K562 (cell line): Measurements from ENCODE around the gene MFSD12. TPM values are rescaled to one million over a fixed set of nuclear protein-coding genes. Genes with fewer than 3 reads are reported as not detected.

Experiments
- ARID1B ChIP-seq: fragments of 450-650 bp; IDR thresholded peaks from 2 replicates; pipeline ENCODE4 v1.6.1; 2016; ENCODE audit warnings: antibody characterized with exemption, mild to moderate bottlenecking, inconsistent platforms
- CHD4 ChIP-seq: fragments of 200-600 bp; sonication (generic); IDR thresholded peaks from 3 replicates; pipeline ENCODE4 v1.6.1; 2012; ENCODE audit warnings: low read depth, mild to moderate bottlenecking, mixed read lengths, low read length, inconsistent platforms; ENCODE audit not compliant: insufficient read depth, insufficient replicate concordance, poor library complexity, severe bottlenecking
- EGR1 ChIP-seq: fragments of 450-650 bp; conservative IDR thresholded peaks from 2 replicates; pipeline ENCODE4 v1.6.1; 2017; ENCODE audit warnings: mild to moderate bottlenecking
- EP400 ChIP-seq: fragments of 450-650 bp; IDR thresholded peaks from 2 replicates; pipeline ENCODE4 v1.6.1; 2017; ENCODE audit warnings: antibody characterized with exemption, mild to moderate bottlenecking, moderate library complexity
- ESRRA ChIP-seq: fragments of 450-650 bp; IDR thresholded peaks from 2 replicates; pipeline ENCODE4 v1.6.1; 2014; ENCODE audit warnings: low read depth, mild to moderate bottlenecking, moderate library complexity, borderline replicate concordance
- ETV1 ChIP-seq: fragments of 450-650 bp; conservative IDR thresholded peaks from 2 replicates; pipeline ENCODE4 v1.6.1; 2016; ENCODE audit warnings: missing genetic modification characterization, control low read depth, low read depth, missing compliant biosample characterization
- GABPB1 ChIP-seq: sonication (generic); formaldehyde crosslinking; IDR thresholded peaks from 2 replicates; pipeline ENCODE4 v1.8.0; 2022; ENCODE audit warnings: mild to moderate bottlenecking, missing genetic modification reagents
- HDAC2 ChIP-seq: fragments of 450-650 bp; IDR thresholded peaks from 2 replicates; pipeline ENCODE4 v1.6.1; 2016; ENCODE audit warnings: mild to moderate bottlenecking
- HINFP ChIP-seq: fragments of 450-650 bp; conservative IDR thresholded peaks from 2 replicates; pipeline ENCODE4 v1.6.1; 2016; ENCODE audit warnings: missing genetic modification characterization, low read depth, mild to moderate bottlenecking, control low read depth, missing compliant biosample characterization
- HMGXB4 ChIP-seq: sonication (generic); formaldehyde crosslinking; IDR thresholded peaks from 2 replicates; pipeline ENCODE4 v1.8.1; 2023; ENCODE audit warnings: mild to moderate bottlenecking, missing genetic modification reagents
- ILF3 ChIP-seq: fragments of 450-650 bp; IDR thresholded peaks from 2 replicates; pipeline ENCODE4 v1.6.1; 2018; ENCODE audit warnings: antibody characterized with exemption, mild to moderate bottlenecking, moderate library complexity, borderline replicate concordance
- ILK ChIP-seq: fragments of 450-650 bp; IDR thresholded peaks from 2 replicates; pipeline ENCODE4 v1.6.1; 2016; ENCODE audit warnings: missing genetic modification characterization, low read depth, mild to moderate bottlenecking, missing compliant biosample characterization, moderate library complexity, borderline replicate concordance
- JUNB ChIP-seq: fragments of 450-650 bp; formaldehyde crosslinking; conservative IDR thresholded peaks from 2 replicates; pipeline ENCODE4 v1.4.0; 2020; ENCODE audit warnings: mild to moderate bottlenecking
- KDM4B ChIP-seq, 2 experiments: fragments of 450-650 bp in 1 of 2; sonication (generic) in 1 of 2; IDR thresholded peaks; 2 replicates each; pipeline ENCODE4 v1.6.1; 2016 to 2017; ENCODE audit warnings: borderline replicate concordance in 2 of 2, antibody characterized with exemption in 1 of 2, low read depth in 1 of 2, mild to moderate bottlenecking in 1 of 2
- MYNN ChIP-seq, 2 experiments: sonication (generic); formaldehyde crosslinking in 1 of 2; IDR thresholded peaks; 2 replicates each; pipeline versions ENCODE4 v1.5.0 to v1.6.1; 2016 to 2020; ENCODE audit warnings: antibody characterized with exemption in 1 of 2, missing genetic modification reagents in 1 of 2
- PHB2 ChIP-seq: fragments of 450-650 bp; IDR thresholded peaks from 2 replicates; pipeline ENCODE4 v1.6.1; 2017; ENCODE audit warnings: low read depth
- RBFOX2 ChIP-seq: fragments of 200-400 bp; formaldehyde crosslinking; IDR thresholded peaks from 2 replicates; pipeline ENCODE4 v1.6.1; 2017; ENCODE audit warnings: low read depth, mild to moderate bottlenecking, low read length, moderate library complexity
- RBM22 ChIP-seq: fragments of 200-400 bp; formaldehyde crosslinking; IDR thresholded peaks from 2 replicates; pipeline ENCODE4 v1.6.1; 2018; ENCODE audit warnings: low read length, low read depth; ENCODE audit not compliant: poor library complexity, severe bottlenecking
- RUNX1 ChIP-seq: sonication (generic); IDR thresholded peaks from 2 replicates; pipeline ENCODE4 v1.6.1; 2016; ENCODE audit warnings: antibody characterized with exemption, low read depth
- TAF1 ChIP-seq: IDR thresholded peaks from 2 replicates; pipeline ENCODE4 v1.6.1; 2011; ENCODE audit warnings: mild to moderate bottlenecking, low read length, moderate library complexity; ENCODE audit not compliant: insufficient read depth, control insufficient read depth, severe bottlenecking; ENCODE audit errors: extremely low read depth
- TEAD4 ChIP-seq, 2 experiments: sonication (generic) in 1 of 2; formaldehyde crosslinking in 1 of 2; IDR thresholded peaks; 2 replicates each; pipeline versions ENCODE4 v1.6.1 to v1.8.0; 2012 to 2022; ENCODE audit warnings: borderline replicate concordance in 1 of 2, inconsistent platforms in 1 of 2, low read length in 1 of 2, mild to moderate bottlenecking in 1 of 2, missing genetic modification reagents in 1 of 2
- XRCC5 ChIP-seq: fragments of 200-400 bp; formaldehyde crosslinking; IDR thresholded peaks from 2 replicates; pipeline ENCODE4 v1.6.1; 2017; ENCODE audit warnings: low read depth, mild to moderate bottlenecking, low read length
- ZBTB8A ChIP-seq: fragments of 450-650 bp; IDR thresholded peaks from 2 replicates; pipeline ENCODE4 v1.6.1; 2018; ENCODE audit warnings: mild to moderate bottlenecking, moderate library complexity; ENCODE audit not compliant: partially characterized antibody
- ZNF197 ChIP-seq: fragments of 200-800 bp; sonication (Bioruptor generic); IDR thresholded peaks from 2 replicates; pipeline ENCODE4 v1.6.1; 2016; ENCODE audit warnings: low read depth, missing genetic modification characterization, missing compliant biosample characterization
- ZNF384 ChIP-seq: IDR thresholded peaks from 2 replicates; pipeline ENCODE4 v1.6.1; 2012; ENCODE audit warnings: low read depth, low read length, improper control_type of control experiment
- polyA plus RNA-seq, 8 experiments: library from polyadenylated mRNA; depleted of rRNA in 4 of 8; stranded (reverse) in 5 of 8; unstranded in 3 of 8; fragments of >200 nt; fragmentation: Nextera tagmentation in 2 of 8; fragmentation: Illumina TruSeq in 1 of 8; extraction: Ambion mirVana in 2 of 8; extraction: Trizol in 1 of 8; gene quantifications; 2 replicates each; pipeline versions ENCODE4 v1.2.1 to v1.2.3, GENCODE V29; 2011 to 2014; ENCODE audit warnings: inconsistent platforms in 1 of 8, missing spikeins in 1 of 8
- total RNA-seq, 7 experiments: library from RNA; depleted of rRNA in 6 of 7; stranded (reverse); fragments of >200 nt in 6 of 7; fragmentation: Illumina TruSeq in 2 of 7; extraction: Trizol in 2 of 7; gene quantifications; 2 replicates each; pipeline versions ENCODE4 v1.2.1 to v1.2.3, GENCODE V29; 2011 to 2021; ENCODE audit warnings: low replicate concordance in 1 of 7

MFSD12 gene
- total and polyA plus RNA-seq, 9 of the 15 experiments (the other 6 are each of a cell fraction or from before 2014, with no cell fraction given), result 0.69 to 112 (median 31.8) TPM

- TF ChIP-seq ETV1, result peak; percentile 94
- peak; percentile 85 for TF ChIP-seq RBM22
- TF ChIP-seq TAF1, result peak; percentile 75
- TF ChIP-seq EP400, result peak; percentile 91
- no peak for TF ChIP-seq JUNB (CRISPR knock-in tag)
- no peak for TF ChIP-seq PHB2
- TF ChIP-seq HDAC2, result peak; percentile 74
- TF ChIP-seq HINFP (tag), result no peak
- peak; percentile 92 for TF ChIP-seq GABPB1 (CRISPR knock-in tag)
- no peak for TF ChIP-seq HMGXB4 (CRISPR knock-in tag)
- TF ChIP-seq EGR1, result peak; percentile 52; the same call in 1 of the 2 replicates
- no peak for TF ChIP-seq RUNX1
- no peak; the same call in 1 of the 2 replicates for TF ChIP-seq ARID1B
- TF ChIP-seq ZNF384, result no peak
- no peak for TF ChIP-seq ILF3
- TF ChIP-seq KDM4B (IDR thresholded peaks at IDR 0.05; ENCODE audit: borderline replicate concordance in 2 of 2, low read depth in 1 of 2), result peak in 1 of 2 experiments; percentile 45; a peak in 1 of 4 replicates
- TF ChIP-seq ZNF197 (CRISPR knock-in tag), result no peak
- no peak for TF ChIP-seq XRCC5
- no peak for TF ChIP-seq ILK (tag)
- TF ChIP-seq RBFOX2, result peak; percentile 84
- TF ChIP-seq CHD4, result no peak
- TF ChIP-seq MYNN (IDR thresholded peaks at IDR 0.05), result no peak
- TF ChIP-seq MYNN (CRISPR knock-in tag; IDR thresholded peaks at IDR 0.05), result no peak
- TF ChIP-seq ZBTB8A, result no peak
- no peak for TF ChIP-seq TEAD4 (IDR thresholded peaks at IDR 0.05; ENCODE audit: low read length)
- no peak for TF ChIP-seq TEAD4 (CRISPR knock-in tag; IDR thresholded peaks at IDR 0.05; ENCODE audit: borderline replicate concordance)
- peak; percentile 34; the same call in 1 of the 2 replicates for TF ChIP-seq ESRRA
These were observed 51.6 kb downstream of the MFSD12 start, which contains the start of gene FZR1 (continued) for GRCh38 chr19:3505598-3506383.
